PFSK-1 (cell line): ENCODE data around the gene FBXL7.

Experiments used
- FOXP2 ChIP-seq: optimal IDR thresholded peaks from 2 replicates; pipeline ENCODE3; 2011; ENCODE audit warnings: borderline replicate concordance, control low read depth, inconsistent platforms; ENCODE audit not compliant: insufficient read depth; ENCODE audit errors: extremely low read length, extremely low read depth
- POLR2AphosphoS5 ChIP-seq: IDR thresholded peaks from 2 replicates; pipeline ENCODE4 v1.6.1; 2012; ENCODE audit warnings: low read depth, mild to moderate bottlenecking, control low read depth, low read length, moderate library complexity
- REST ChIP-seq, 2 experiments: IDR thresholded peaks; 2 replicates each; pipeline versions ENCODE4 v1.6.1 to v1.8.0; 2011 to 2012; ENCODE audit warnings: low read depth in 2 of 2, low read length in 2 of 2, control low read depth in 1 of 2, inconsistent platforms in 1 of 2, mild to moderate bottlenecking in 1 of 2, moderate library complexity in 1 of 2; ENCODE audit not compliant: insufficient read depth in 1 of 2
- SIN3A ChIP-seq: IDR thresholded peaks from 2 replicates; pipeline ENCODE4 v1.6.1; 2012; ENCODE audit warnings: mild to moderate bottlenecking, low read length, moderate library complexity, borderline replicate concordance; ENCODE audit not compliant: insufficient read depth
- TAF1 ChIP-seq: IDR thresholded peaks from 2 replicates; pipeline ENCODE4 v1.6.1; 2012; ENCODE audit warnings: low read length, control low read depth, borderline replicate concordance; ENCODE audit not compliant: insufficient read depth

Gene FBXL7

GRCh38 chr5:15558240-15558639 lies 58.3 kb downstream of the FBXL7 start:
- TF ChIP-seq REST (IDR thresholded peaks at IDR 0.05; ENCODE audit: insufficient read depth in 1 of 2, low read depth in 2 of 2, low read length in 2 of 2): no peak
- TF ChIP-seq SIN3A: no peak
- no peak for TF ChIP-seq FOXP2
- no peak for TF ChIP-seq POLR2AphosphoS5
- TF ChIP-seq TAF1: no peak

GRCh38 chr5:15558681-15559080 lies 58.7 kb downstream of the FBXL7 start:
- TF ChIP-seq SIN3A: no peak
- no peak for TF ChIP-seq TAF1
- no peak for TF ChIP-seq REST (IDR thresholded peaks at IDR 0.05; ENCODE audit: insufficient read depth in 1 of 2, low read depth in 2 of 2, low read length in 2 of 2)
- TF ChIP-seq FOXP2: no peak
- no peak for TF ChIP-seq POLR2AphosphoS5

GRCh38 chr5:15560421-15560820 lies 60.4 kb downstream of the FBXL7 start:
- TF ChIP-seq FOXP2 (no peak), POLR2AphosphoS5 (no peak), TAF1 (no peak), SIN3A (no peak), REST (IDR thresholded peaks at IDR 0.05; ENCODE audit: insufficient read depth in 1 of 2, low read depth in 2 of 2, low read length in 2 of 2) (no peak)

GRCh38 chr5:15564523-15564922 lies 64.5 kb downstream of the FBXL7 start:
- no peak for TF ChIP-seq SIN3A
- no peak for TF ChIP-seq TAF1
- TF ChIP-seq POLR2AphosphoS5: no peak

- TF ChIP-seq POLR2AphosphoS5 (no peak), TAF1 (no peak), REST (IDR thresholded peaks at IDR 0.05; ENCODE audit: insufficient read depth in 1 of 2, low read depth in 2 of 2, low read length in 2 of 2) (no peak), SIN3A (no peak), FOXP2 (no peak)
These were observed 65.0 kb downstream of the FBXL7 start for GRCh38 chr5:15564957-15565356.
